ENCODE results near the gene ADRA2B. TPM values are rescaled to one million over a fixed set of nuclear protein-coding genes. Genes with fewer than 3 reads are reported as not detected.

Gene ADRA2B
- total RNA-seq, 1 experiment from 2014 or later, result 2.7 TPM

DNA sequence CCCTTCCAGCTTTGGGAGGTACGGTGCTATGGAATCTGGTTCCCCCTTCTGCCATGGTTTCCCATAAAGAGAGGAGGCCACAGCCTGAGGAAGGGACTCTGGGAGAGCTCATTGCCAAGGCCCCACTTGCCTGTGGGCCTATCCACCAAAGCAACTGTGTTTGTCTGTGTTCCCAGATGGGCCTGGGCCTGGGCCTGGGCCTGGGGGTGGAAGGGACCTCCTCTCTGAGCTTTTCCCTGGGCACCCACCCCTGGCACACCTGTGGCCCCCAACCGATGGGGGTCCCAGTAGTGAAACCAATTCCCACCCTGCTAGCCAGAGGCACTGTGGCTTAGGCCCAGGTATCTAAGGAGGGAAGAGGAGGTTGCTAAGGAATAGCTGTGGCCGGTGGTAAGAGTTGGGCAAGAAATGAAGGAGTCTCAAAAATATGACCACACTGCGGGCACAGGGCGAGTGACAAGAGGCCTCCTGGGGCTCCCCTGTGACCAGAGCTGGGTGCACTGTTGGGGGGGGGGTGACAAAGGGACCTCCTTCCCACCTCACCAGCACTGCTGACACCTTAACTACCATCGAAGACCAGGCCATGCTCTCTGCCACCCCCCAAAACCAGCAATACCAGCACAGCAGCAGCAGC is 33.8 kb upstream of the ADRA2B start:
- peaks cover 28 to 54% of the 10 kb centered on the region in 2 experiments for H3K4me1 Mint-ChIP-seq
- no peak overlapping the region for H3T11ph ChIP-seq (ENCODE audit: low read length)
- no peak overlapping the region for H3K23ac ChIP-seq (ENCODE audit: insufficient read length, low read depth, low read length)
- no peaks in the 10 kb centered on the region for H4K20me1 ChIP-seq (ENCODE audit: control insufficient read depth, insufficient read depth, insufficient read length)
- no peak overlapping the region for H3K4ac ChIP-seq (ENCODE audit: low read depth, low read length)
- no peak overlapping the region for H3K9ac ChIP-seq (ENCODE audit: extremely low read depth, insufficient read length, low read length)
- no peak overlapping the region for H3K27ac ChIP-seq (ENCODE audit: insufficient read length, low read depth, low read length)
- WGBS (ENCODE audit: extremely low coverage, insufficient read length, low lambda C conversion rate), result no CpG with 5 or more reads among the region's 6 CpGs
- no peak overlapping the region for H3K4me3 Mint-ChIP-seq
- H3K23me2 ChIP-seq (ENCODE audit: insufficient read length, low read depth, low read length, poor library complexity, severe bottlenecking), result peaks cover under 1% of the 10 kb centered on the region
- H3K9me3 Mint-ChIP-seq, result 0 out of 5 replicates have a peak, but pooled peaks cover 0 to 3% of the 10 kb centered on the region in 2 experiments
- no peak overlapping the region for H2BK5ac ChIP-seq (ENCODE audit: insufficient read length, low read length)
- H3K4me2 ChIP-seq (ENCODE audit: insufficient read depth, insufficient read length, low read length), result no peak overlapping the region
- DNase-seq, result peak; percentile 19
- no peaks in the 10 kb centered on the region for H3K79me2 ChIP-seq (ENCODE audit: insufficient read depth, low read length)
- no peak overlapping the region for H2AFZ ChIP-seq (ENCODE audit: low read length)
- no peak overlapping the region for H4K8ac ChIP-seq (replicated peaks; ENCODE audit: insufficient read length, low read depth, low read length)
- no peak overlapping the region for H2BK12ac ChIP-seq (ENCODE audit: insufficient read length, low read depth, low read length)
- no peak overlapping the region for H3K56ac ChIP-seq (ENCODE audit: insufficient read length, low read depth, low read length)
- H3K14ac ChIP-seq (ENCODE audit: insufficient read depth, low read length), result no peak overlapping the region
- peak overlapping the region in 1 of 3 experiments; percentile 15; a peak in 1 of 7 replicates for H3K27ac Mint-ChIP-seq
- H2BK120ac ChIP-seq (ENCODE audit: low read depth, low read length, poor library complexity, severe bottlenecking), result no peak overlapping the region
- H2BK15ac ChIP-seq (ENCODE audit: low read depth, low read length), result no peak overlapping the region
- no peak overlapping the region for H3K18ac ChIP-seq (ENCODE audit: insufficient read length, low read depth, low read length)
- TF ChIP-seq, protein P1, sequence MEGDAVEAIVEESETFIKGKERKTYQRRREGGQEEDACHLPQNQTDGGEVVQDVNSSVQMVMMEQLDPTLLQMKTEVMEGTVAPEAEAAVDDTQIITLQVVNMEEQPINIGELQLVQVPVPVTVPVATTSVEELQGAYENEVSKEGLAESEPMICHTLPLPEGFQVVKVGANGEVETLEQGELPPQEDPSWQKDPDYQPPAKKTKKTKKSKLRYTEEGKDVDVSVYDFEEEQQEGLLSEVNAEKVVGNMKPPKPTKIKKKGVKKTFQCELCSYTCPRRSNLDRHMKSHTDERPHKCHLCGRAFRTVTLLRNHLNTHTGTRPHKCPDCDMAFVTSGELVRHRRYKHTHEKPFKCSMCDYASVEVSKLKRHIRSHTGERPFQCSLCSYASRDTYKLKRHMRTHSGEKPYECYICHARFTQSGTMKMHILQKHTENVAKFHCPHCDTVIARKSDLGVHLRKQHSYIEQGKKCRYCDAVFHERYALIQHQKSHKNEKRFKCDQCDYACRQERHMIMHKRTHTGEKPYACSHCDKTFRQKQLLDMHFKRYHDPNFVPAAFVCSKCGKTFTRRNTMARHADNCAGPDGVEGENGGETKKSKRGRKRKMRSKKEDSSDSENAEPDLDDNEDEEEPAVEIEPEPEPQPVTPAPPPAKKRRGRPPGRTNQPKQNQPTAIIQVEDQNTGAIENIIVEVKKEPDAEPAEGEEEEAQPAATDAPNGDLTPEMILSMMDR (conservative IDR thresholded peaks at IDR 0.05), result no peak
- peaks cover 0 to 4% (median 0%) of the 10 kb centered on the region in 3 experiments; a peak in 1 of 7 replicates for H3K36me3 Mint-ChIP-seq (ENCODE audit: insufficient read depth in 1 of 3, low read depth in 3 of 3)
- no peaks in the 10 kb centered on the region for H3K79me1 ChIP-seq (ENCODE audit: insufficient read depth, low read depth, low read length, poor library complexity, severe bottlenecking)
- no peak overlapping the region for H4K5ac ChIP-seq (ENCODE audit: insufficient read length, low read depth, low read length)
- H3K27me3 ChIP-seq (ENCODE audit: insufficient read depth, low read length), result no peaks in the 10 kb centered on the region; the same call in 1 of the 2 replicates
- H3K4me1 ChIP-seq (ENCODE audit: insufficient read depth, low read length), result no peaks in the 10 kb centered on the region; the same call in 1 of the 2 replicates
- no peak overlapping the region for H2AK5ac ChIP-seq (ENCODE audit: insufficient read length, low read length)
- H4K91ac ChIP-seq (ENCODE audit: insufficient read length, low read depth, low read length), result no peak overlapping the region
- no peak overlapping the region for H2BK20ac ChIP-seq (ENCODE audit: low read depth, low read length, poor library complexity, severe bottlenecking)
- H3K27me3 Mint-ChIP-seq (ENCODE audit: low read depth), result peaks cover 26% of the 10 kb centered on the region
- no peaks in the 10 kb centered on the region for H3K9me3 ChIP-seq (ENCODE audit: control insufficient read depth, low read depth, low read length)

All from H9 (cell line).